GM21447 (cell line): ENCODE results near the gene C4orf33.
"Not testable (repeated sequence)": the region's sequence is repeated elsewhere in the genome, so short reads cannot be mapped to it uniquely, and the experiment has no call there.

Experiments
- ATAC-seq: cut with Tn5 transposase; IDR thresholded peaks from one replicate; pipeline ENCODE4 v1.9.1; 2021; ENCODE audit not compliant: unreplicated experiment

C4orf33 gene, protein sequence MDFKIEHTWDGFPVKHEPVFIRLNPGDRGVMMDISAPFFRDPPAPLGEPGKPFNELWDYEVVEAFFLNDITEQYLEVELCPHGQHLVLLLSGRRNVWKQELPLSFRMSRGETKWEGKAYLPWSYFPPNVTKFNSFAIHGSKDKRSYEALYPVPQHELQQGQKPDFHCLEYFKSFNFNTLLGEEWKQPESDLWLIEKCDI

DNA sequence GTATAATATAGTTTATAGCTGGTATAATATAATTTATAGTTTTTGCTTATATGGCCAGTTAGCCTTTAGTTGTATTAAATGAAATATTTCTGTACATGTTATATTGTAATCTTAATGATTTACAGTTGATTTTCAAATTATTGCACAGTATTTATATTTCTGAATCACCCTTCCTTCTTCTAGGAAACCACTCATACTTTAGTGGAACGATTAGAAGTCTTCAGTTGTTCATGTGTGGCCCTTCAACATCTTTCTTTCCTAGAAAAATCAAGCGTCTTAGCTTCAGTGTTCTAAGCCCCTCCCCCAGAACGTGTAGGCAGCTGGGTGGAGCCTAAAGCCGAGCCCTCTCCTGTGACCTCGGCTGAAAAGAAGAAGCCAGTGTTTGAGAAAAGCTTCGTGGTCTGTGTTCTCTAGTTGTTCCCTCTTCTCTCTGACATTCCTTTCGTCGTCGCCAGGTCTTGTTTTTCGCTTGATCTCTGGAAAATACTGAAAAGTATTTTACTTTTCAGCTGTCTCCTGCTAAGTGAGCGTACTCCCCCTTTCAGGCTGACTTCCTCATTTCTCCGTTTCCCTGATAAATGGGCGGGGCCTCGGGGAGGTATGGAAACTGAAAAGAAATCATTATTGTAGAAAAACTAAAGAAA, at the start of gene C4orf33:
C4orf33 (plus strand) TSS at position 342 of the 644 bp plus-strand sequence. CDS start 6,459 bp downstream, outside the sequence.
- ATAC-seq, result peak; percentile 42

DNA sequence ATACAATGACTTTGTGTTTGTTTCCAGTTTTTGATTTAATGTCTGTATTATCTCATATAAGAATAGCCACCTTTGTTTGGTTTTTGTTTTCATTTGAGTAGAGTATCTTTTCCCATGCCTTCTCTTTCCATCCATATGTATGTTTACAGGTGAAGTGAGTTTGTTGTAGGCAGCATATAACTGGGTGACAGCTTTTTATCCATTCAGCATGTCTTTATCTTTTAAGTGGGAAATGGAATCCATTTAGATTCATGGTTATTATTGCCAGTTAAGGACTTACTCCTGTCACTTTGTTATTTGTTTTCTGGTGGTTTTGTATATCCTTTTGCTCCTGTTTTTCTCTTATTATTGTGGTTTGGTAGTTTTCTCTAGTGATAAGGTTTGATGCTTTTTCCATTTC, 36.9 kb upstream of the C4orf33 start:
- no peak for ATAC-seq

DNA sequence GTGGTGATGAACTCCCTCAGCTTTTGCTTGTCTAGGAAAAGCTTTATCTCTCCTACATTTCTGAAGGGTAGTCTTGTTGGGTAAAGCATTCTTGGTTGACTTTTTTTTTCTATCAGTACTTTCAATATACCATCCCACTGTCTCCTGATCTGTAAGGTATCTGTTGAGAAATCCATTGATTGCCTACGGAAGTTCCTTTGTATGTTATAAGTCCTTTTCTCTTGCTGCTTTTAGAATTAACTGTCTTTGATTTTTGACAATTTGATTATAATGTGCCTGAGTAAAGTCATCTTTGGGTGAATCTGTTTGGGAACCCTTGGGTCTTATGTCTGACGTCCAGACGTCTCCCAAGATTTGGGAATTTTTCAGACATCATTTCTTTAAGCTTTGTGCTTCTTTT, 33.4 kb upstream of the C4orf33 start:
- no peak for ATAC-seq

DNA sequence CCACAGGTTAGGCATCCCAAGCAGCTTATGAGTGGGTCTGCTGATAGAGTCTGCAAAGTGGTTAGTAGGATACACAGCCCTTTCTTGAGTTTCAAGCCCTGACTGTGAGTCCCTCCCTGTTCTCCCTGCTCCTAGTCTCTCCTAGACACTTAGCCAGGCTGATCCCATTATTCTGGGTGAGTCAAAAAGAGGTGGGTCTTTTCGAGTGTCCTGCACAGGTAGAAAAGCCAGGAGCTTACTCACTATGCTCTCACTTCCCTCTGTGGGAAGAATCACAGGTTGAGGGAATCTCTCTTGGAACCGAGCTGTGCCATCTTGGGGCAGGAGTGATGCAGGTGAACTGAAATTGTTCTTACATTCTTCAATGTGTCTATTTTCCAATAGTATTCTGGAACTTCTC, 32.3 kb upstream of the C4orf33 start:
- ATAC-seq, result no peak

DNA sequence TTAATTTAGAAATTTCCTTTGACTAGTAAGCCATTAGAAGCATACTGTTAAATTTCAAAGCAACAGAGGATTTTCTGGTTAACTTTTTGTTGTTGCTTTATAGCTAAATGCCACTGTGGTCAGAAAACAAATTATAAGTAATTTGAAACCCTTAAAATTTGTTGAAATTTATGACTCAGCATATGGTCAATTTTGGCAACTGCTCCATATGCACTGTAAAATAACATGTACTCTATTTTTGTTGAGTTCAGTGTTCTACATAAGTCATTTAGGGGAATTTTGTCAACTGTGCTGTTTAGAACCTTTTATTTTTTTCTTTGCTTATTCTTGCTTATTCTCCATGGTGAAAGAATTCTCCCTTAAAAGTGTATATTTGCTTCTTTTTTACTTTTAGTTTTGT, 31.2 kb upstream of the C4orf33 start:
- ATAC-seq, result no peak

DNA sequence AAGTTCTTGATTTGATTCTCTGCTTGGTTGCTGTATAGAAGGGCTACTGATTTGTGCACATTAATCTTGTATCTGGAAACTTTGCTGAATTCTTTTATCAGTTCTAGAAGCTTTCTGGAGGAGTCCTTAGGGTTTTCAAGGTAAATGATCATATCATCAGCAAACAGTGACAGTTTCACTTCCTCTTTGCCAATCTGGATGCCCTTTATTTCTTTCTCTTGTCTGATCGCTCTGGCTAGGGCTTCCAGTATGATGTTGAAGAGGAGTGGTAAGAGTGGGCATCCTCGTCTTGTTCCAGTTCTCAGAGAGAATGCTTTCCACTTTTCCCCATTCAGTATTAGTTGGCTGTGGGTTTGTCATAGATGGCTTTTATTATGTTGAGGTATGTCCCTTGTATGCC, 26.4 kb upstream of the C4orf33 start:
- ATAC-seq, result not testable (repeated sequence)

DNA sequence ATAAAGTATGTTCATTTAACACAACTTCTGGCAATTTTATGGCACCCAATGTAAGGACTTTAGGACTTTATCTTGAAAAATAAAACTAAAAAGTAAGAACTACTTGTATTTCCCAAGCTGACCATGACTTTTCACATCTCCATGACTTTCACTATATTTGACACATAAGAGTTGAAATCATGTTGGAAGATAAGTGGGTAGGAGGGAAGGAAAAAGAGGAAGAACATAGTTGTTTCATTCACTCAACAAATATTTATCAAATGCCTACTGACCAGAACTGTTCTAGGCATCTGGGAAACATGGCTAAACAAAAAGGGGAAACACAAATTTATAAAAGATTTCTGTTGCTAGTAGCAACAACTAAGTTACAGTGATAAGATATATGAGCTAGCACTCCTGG, 18.6 kb upstream of the C4orf33 start:
- ATAC-seq, result no peak

DNA sequence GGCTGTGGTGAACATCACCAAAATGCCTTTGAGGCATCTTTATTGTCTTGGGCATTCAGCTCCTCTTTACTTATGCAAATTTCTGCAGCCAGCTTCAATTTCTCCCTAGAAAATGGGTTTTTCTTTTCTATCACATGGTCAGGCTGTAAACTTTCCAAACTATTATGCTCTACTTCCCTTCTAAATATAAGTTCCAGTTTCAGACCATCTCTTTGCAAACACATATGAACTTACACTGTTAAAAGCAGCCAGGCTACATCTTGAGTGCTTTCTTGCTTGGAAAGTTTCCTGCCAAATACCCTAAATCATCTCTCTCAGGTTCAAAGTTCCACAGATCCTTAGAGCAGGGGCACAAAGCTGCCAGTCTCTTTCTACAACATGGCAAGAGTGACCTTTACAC, 15.8 kb upstream of the C4orf33 start:
- ATAC-seq, result no peak

DNA sequence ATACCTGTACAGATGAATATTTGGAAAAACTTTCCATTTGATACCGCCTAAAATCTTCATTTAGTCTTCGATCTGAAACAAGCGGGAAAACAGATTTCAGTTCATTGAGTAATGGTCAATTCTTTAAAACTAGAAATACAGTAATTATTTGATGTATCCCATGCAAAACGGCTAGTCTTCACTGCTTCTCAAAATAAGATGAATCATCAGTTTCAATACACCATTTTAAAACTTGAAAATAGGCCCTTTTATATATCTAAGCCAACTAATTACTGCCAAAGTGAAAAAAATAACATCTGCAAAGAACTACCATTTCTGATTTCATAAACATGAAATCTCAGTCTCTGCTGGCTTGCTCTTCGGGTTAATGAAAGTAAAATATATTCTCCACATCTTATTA, 13.7 kb upstream of the C4orf33 start:
- no peak for ATAC-seq

DNA sequence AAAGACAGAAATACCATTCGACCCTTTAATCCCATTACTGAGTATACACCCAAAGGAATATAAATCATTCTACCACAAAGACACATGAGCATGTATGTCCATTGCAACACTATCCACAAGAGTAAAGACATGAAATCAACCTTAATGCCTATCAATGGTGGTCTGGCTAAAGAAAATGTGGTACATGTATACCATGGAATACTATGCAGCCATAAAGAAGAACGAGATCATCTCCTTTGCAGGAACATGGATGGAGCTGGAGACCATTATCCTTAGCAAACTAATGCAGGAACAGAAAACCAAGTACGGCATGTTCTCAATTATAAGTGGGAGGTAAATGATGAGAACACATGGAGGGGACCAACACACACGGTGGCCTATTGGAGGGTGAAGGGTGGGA, 10.5 kb upstream of the C4orf33 start:
- ATAC-seq, result no peak

DNA sequence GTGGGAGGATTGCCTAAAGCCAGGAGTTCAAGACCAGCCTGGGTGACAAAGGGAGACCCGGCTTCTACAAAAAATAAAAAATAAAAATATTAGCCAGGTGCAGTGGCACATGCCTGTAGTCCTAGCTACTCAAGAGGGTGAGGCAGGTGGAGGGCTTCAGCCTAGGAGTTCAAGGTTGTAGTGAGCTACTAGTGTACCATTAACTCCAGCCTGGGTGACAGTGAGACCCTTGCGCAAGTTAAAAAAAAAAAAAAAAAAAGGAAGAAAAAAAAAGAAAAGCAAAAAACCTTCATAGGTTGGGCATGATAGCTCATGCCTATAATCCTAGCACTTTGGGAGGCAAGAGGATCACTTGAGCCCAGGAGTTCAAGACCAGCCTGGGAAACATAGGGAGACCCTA, 8.4 kb upstream of the C4orf33 start:
- no peak for ATAC-seq

DNA sequence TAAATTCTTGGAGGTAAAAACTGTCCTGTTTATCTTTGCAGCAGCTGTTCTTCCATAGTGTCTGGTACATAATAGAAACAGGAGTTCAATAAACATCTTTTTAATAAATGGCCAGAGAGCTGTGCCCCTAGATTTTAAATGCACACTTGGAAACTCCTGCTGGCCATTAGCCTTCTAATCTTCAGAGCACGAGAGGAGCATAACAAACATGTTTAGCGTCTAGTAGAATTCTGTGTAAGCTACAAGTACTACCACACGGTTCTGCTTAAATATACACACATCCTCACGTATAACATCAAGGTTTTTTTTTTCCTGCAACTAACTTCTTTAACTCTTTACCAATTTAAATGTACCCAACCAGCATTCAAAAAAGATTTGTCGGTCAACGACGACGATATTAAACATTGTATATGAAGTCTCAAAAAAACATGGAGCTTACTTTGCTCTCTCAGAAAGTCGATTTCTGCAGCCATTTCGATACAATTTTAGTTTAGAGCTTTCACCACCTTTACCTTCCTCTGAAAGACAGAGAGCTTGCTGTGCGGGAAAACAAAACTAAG, 3.2 kb upstream of the C4orf33 start:
- ATAC-seq, result no peak

DNA sequence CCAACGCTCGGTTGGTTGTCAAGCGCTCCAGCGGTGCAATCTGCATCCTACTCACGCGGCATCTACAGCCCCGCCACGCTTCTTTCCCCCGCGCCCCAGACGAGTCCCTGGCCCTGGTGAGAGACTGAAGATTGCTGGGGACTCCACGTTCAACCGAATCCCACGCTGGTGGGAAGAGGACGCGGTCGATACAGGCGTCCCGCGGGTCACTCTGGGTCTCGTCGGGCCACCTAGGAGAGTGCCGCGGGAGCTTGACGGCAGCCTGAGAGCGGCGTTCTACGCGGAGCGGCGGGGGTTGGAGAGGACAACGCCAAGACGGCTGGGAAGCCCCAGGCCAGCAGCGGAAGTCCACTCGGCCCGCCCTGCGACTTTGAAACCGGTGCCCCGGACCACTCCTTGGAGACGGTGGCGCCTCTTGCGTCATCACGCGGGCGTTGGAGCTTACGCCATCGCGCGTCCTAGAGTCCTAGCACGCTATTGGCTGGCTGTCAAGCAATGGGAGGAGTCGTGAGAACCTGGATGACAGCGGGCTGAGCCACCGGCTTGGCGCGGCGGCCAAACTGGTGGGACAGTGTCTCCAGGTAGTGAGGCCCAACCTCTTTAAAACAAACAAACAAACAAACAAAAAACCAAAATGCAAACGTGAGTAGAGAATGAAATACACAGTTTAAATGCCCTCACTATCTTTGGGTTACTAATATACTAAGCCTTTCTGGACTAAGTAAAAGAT, 2.6 kb upstream of the C4orf33 start, which contains the start of gene SCLT1:
SCLT1 (minus strand) TSS at position 349 of the 730 bp plus-strand sequence. CDS start 436 bp downstream, outside the sequence.
- ATAC-seq, result peak; percentile 89

DNA sequence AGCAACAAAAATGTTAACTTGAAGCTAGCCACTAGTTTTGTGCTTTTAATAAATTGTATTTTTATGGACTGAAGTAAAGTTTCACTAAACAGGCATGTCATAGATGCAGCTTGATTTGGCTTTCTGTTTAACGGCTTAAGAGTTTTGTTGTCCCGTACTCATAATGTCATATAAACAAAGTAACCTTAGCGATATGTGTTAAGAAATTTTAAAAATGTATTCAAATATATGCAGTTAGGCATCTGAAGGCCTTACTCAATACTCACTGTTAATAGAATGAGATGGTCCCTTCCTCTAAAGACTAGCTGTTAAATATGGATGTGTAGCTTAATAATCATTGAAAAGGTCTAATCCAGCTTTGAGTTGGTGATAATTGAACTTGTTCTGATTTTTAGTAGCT, 1.6 kb upstream of the C4orf33 start:
- no peak for ATAC-seq

DNA sequence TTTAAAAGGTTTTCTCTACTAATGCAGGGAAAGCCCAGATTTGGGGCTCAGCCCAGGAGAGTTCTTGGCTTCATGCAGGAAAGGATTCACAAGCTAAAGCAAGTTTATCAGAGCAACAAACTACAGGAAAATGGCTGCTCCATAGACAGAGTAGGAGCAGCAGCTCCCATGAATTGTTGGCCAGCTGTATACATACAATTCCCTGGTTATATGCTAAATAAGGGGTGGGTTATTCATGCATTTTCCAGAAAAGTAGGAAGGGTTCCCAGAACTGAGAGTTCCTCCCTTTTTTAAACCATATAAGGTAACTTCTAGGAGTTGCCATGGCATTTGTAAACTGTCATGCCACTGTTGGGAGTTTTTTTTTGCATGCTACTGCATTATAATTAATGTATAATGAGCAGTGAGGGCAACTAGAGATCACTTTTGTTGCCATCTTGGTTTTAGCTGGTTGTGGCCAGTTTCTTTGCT, 2.6 kb downstream of the C4orf33 start:
- ATAC-seq, result no peak

DNA sequence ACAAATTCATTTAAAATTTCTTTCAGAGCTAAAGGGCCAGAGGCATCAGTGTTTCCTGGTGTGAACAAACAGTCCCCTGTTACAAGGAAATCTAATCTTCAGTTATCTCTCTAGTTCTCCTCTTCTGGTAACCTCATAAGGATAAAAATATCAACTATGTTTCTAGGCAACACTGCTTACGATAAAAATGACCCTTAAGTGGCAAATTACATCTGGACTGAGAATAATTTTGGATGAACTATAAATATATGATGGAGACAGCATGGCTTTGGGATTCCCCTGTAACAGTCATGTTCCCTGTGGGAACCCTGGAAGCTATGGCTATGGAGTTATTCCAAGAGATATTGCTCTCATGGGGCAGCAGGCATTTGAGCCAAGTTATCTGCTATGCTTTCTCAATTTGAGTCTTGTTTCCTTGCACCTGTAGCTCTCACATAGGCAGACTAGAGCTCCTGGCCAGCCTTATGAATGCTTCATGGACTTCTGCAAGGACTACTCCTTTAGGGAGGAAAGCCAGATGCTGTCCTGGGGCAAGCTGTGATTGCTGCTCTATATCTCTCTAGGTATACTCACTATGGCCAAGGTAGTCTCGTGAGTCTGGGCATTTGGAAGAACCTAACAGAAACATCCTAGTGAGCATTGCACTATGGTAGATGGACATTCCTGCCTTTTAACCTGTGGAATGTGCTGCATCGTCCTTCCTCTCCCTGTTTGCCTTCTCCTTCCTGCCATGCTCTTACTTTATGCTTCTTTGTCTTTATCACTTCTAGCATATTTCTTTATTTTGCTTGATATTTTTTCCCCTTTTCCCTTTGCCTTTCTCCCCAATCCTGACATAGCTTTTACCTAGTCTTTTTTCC, 14.2 kb downstream of the C4orf33 start:
- no peak for ATAC-seq

DNA sequence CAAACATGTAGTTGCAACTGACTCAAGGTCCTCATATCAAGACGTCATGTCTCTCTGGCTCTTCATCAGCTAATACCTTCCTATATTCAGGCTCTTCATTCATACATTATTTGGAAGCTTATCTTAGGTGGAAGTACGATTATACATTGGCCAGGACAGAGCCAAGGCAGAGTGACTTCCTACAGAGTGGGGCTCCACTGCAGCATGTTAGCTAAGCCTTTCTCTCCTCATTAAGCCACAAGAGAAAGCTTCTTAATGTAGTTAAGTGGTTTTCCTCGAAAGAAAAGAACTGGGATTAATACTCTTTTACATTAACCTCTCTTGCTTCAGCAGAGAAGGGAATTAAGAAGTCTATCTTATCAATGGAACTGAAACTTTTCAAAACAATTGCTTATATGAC, 15.0 kb downstream of the C4orf33 start:
- ATAC-seq, result no peak

DNA sequence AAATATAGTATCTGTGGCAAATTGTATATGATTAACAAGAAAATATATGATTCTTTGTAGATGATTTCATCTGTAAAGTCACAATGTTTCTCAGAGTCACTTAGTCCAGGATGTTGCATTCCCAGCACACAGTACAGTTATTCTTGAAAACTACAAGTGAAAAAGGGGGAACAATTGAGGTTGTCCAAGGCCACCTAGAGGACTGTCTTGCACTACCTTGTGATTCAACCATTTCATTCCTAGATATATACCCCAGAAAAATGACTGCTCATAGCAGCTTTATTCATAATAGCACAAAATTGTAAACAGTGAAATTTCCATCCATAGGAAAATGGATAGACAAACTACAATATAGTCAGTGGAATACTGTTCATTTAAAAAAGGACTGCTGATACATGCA, 16.0 kb downstream of the C4orf33 start:
- no peak for ATAC-seq

DNA sequence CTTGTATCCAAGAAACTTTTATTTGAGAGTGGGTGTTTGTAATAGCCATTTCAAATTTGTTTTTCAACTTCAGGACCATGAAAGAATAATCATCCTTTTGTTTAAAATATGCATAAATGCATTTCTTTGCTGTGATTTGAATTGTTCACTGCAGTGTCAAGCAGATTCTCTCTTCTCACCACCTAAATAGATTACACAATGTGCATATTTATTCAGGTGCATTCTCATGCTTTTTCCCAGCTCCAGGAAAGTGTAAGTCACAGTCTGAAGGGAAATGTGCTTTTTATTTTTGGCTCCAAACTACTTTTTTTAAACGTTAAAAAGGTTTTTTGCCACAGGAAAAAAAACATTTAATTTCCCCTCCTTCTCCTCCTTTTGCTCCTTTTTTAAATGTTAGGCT, 17.5 kb downstream of the C4orf33 start:
- ATAC-seq, result no peak

DNA sequence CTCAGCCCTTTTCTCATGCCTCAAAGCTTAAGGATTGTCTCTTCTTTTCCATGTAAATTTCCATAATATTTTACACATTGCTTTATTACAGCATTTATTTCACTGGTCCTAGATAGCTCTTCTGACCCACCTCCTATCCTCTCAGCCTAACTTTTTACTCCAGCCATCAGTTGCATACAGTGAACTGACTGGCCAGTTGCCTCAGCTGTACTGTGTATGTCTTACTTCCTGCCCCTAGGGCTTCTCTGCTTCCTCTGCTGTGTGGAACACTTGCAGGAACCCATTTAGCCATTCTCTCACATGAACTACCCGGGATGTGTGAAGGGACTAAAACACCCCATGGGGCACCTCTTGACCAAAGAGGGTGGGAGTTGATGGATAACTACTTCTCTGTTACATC, 18.0 kb downstream of the C4orf33 start:
- no peak for ATAC-seq

DNA sequence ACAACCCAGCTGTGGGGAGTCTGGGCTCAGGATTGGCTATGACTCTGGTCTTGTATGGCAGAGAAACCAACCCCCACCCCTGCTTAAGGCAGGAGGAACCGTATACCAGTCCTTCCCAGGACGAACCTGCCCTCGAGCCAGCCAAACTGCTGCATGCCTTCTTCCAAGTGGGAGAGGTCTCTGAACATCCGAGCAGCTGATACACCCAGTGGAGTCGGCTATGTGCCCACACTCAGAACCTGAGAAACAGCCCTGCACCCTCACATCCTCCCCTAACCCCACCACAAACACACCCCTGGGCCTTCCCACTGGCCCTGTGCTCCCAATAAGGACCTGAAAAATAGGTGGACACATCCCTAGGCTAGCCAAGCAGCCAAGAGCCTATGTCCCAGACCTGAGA, 21.8 kb downstream of the C4orf33 start:
- ATAC-seq, result no peak
